SK-N-SH treated with all-trans-retinoic acid at 6 μM for 48 hours (cell line): ENCODE results near the gene CFAP73.

Source experiments
- ATAC-seq: fragments of 200-7000 bp; cut with Tn5 transposase; 3 replicates; pipeline ENCODE4 v1.9.1; 2020; ENCODE audit warnings: mild to moderate bottlenecking, moderate library complexity
- ARNTL ChIP-seq: fragments of 450-650 bp; formaldehyde crosslinking; IDR thresholded peaks from 2 replicates; pipeline ENCODE4 v1.5.0; 2020; ENCODE audit warnings: low read depth, mild to moderate bottlenecking, moderate library complexity, borderline replicate concordance
- BACH2 ChIP-seq: fragments of 250-450 bp; sonication (Bioruptor Pico); IDR thresholded peaks from 2 replicates; pipeline ENCODE4 v1.9.0; 2021; ENCODE audit warnings: mild to moderate bottlenecking, borderline replicate concordance
- CREB5 ChIP-seq: fragments of 250-450 bp; sonication (Bioruptor Pico); IDR thresholded peaks from 2 replicates; pipeline ENCODE4 v1.5.1; 2020; ENCODE audit warnings: low read depth, mild to moderate bottlenecking, moderate library complexity
- CSDC2 ChIP-seq: fragments of 250-450 bp; sonication (Bioruptor Pico); IDR thresholded peaks from 2 replicates; pipeline ENCODE4 v1.5.0; 2020; ENCODE audit warnings: mild to moderate bottlenecking, moderate library complexity
- CSRNP3 ChIP-seq: fragments of 250-450 bp; sonication (Bioruptor Pico); IDR thresholded peaks from 2 replicates; pipeline ENCODE4 v1.5.1; 2021; ENCODE audit warnings: mild to moderate bottlenecking, moderate library complexity
- ESRRG ChIP-seq: fragments of 250-450 bp; sonication (Bioruptor Pico); IDR thresholded peaks from 2 replicates; pipeline ENCODE4 v1.6.1; 2021; ENCODE audit warnings: mild to moderate bottlenecking
- GLIS3 ChIP-seq: fragments of 250-450 bp; sonication (Bioruptor Pico); IDR thresholded peaks from 2 replicates; pipeline ENCODE4 v1.5.0; 2020; ENCODE audit warnings: mild to moderate bottlenecking, moderate library complexity
- ISL1 ChIP-seq: fragments of 250-450 bp; sonication (Bioruptor Pico); IDR thresholded peaks from 2 replicates; pipeline ENCODE4 v2.1.2; 2022; ENCODE audit warnings: mild to moderate bottlenecking, moderate library complexity
- PATZ1 ChIP-seq: fragments of 250-450 bp; sonication (Bioruptor Pico); IDR thresholded peaks from 2 replicates; pipeline ENCODE4 v1.8.0; 2020; ENCODE audit warnings: mild to moderate bottlenecking, moderate library complexity, borderline replicate concordance
- PPARA ChIP-seq: fragments of 250-450 bp; sonication (Bioruptor Pico); IDR thresholded peaks from 2 replicates; pipeline ENCODE4 v1.5.0; 2020; ENCODE audit warnings: mild to moderate bottlenecking, borderline replicate concordance
- SNAI2 ChIP-seq: fragments of 250-450 bp; sonication (Bioruptor Pico); IDR thresholded peaks from 2 replicates; pipeline ENCODE4 v1.5.0; 2020; ENCODE audit warnings: mild to moderate bottlenecking, moderate library complexity
- TCF4 ChIP-seq: fragments of 250-450 bp; sonication (Bioruptor Pico); IDR thresholded peaks from 2 replicates; pipeline ENCODE4 v1.8.0; 2021; ENCODE audit warnings: mild to moderate bottlenecking, moderate library complexity, borderline replicate concordance
- TOX ChIP-seq: fragments of 250-450 bp; sonication (Bioruptor Pico); IDR thresholded peaks from 2 replicates; pipeline ENCODE4 v1.8.0; 2021; ENCODE audit warnings: mild to moderate bottlenecking, moderate library complexity, borderline replicate concordance
- TSHZ2 ChIP-seq: fragments of 250-450 bp; sonication (Bioruptor Pico); IDR thresholded peaks from 2 replicates; pipeline ENCODE4 v1.5.0; 2020; ENCODE audit warnings: mild to moderate bottlenecking, moderate library complexity
- ZC3H10 ChIP-seq: fragments of 250-450 bp; sonication (Bioruptor Pico); IDR thresholded peaks from 2 replicates; pipeline ENCODE4 v1.5.1; 2021; ENCODE audit warnings: mild to moderate bottlenecking, moderate library complexity
- ZFP3 ChIP-seq: fragments of 250-450 bp; sonication (Bioruptor Pico); IDR thresholded peaks from 2 replicates; pipeline ENCODE4 v1.5.0; 2020; ENCODE audit warnings: mild to moderate bottlenecking, moderate library complexity
- ZFP30 ChIP-seq: fragments of 450-650 bp; formaldehyde crosslinking; IDR thresholded peaks from 2 replicates; pipeline ENCODE4 v1.5.0; 2022; ENCODE audit warnings: mild to moderate bottlenecking, moderate library complexity
- ZNF70 ChIP-seq: fragments of 450-650 bp; formaldehyde crosslinking; IDR thresholded peaks from 2 replicates; pipeline ENCODE4 v1.5.0; 2020; ENCODE audit warnings: mild to moderate bottlenecking, moderate library complexity
- ZNF8 ChIP-seq: fragments of 450-650 bp; formaldehyde crosslinking; IDR thresholded peaks from 2 replicates; pipeline ENCODE4 v1.5.0; 2020; ENCODE audit warnings: mild to moderate bottlenecking, moderate library complexity

CFAP73 gene

GRCh38 chr12:113186666-113187325 lies 37.3 kb downstream of the CFAP73 start:
- ATAC-seq, result no peak

GRCh38 chr12:113189361-113189760 lies 39.8 kb downstream of the CFAP73 start:
- TF ChIP-seq TSHZ2 (CRISPR knock-in tag), result no peak
- no peak for TF ChIP-seq PATZ1
- TF ChIP-seq CREB5 (CRISPR knock-in tag), result no peak
- no peak for TF ChIP-seq ZFP30 (CRISPR knock-in tag)
- TF ChIP-seq ISL1 (CRISPR knock-in tag), result no peak
- TF ChIP-seq SNAI2 (CRISPR knock-in tag), result no peak
- no peak for TF ChIP-seq CSDC2 (CRISPR knock-in tag)
- TF ChIP-seq ARNTL (CRISPR knock-in tag), result no peak
- no peak for TF ChIP-seq TOX (CRISPR knock-in tag)
- TF ChIP-seq PPARA (CRISPR knock-in tag), result no peak
- TF ChIP-seq ZNF8 (CRISPR knock-in tag), result no peak
- no peak for TF ChIP-seq TCF4 (CRISPR knock-in tag)
- TF ChIP-seq ZC3H10 (CRISPR knock-in tag), result no peak
- no peak for TF ChIP-seq BACH2 (CRISPR knock-in tag)
- TF ChIP-seq CSRNP3, result no peak
- no peak for TF ChIP-seq ZNF70 (CRISPR knock-in tag)
- no peak for ATAC-seq

More at GRCh38 chr12:113186666-113187325, 37.3 kb downstream of the CFAP73 start:
- TF ChIP-seq ZNF8 (CRISPR knock-in tag) (no peak), CREB5 (CRISPR knock-in tag) (no peak), TOX (CRISPR knock-in tag) (no peak), ZNF70 (CRISPR knock-in tag) (no peak), CSDC2 (CRISPR knock-in tag) (no peak), ZFP30 (CRISPR knock-in tag) (no peak), ESRRG (CRISPR knock-in tag) (no peak), PATZ1 (no peak), PPARA (CRISPR knock-in tag) (no peak), ISL1 (CRISPR knock-in tag) (no peak)
- TF ChIP-seq, all 23 proteins: peak for 0

GRCh38 chr12:113190761-113191160 lies 41.2 kb downstream of the CFAP73 start:
- ATAC-seq, result peak; percentile 61
- TF ChIP-seq GLIS3 (CRISPR knock-in tag) (no peak), ZFP30 (CRISPR knock-in tag) (no peak), TOX (CRISPR knock-in tag) (no peak), ZFP3 (CRISPR knock-in tag) (no peak), SNAI2 (CRISPR knock-in tag) (no peak), TSHZ2 (CRISPR knock-in tag) (no peak), ARNTL (CRISPR knock-in tag) (no peak), CSRNP3 (no peak)
